WTC11 (cell line): ENCODE results near the gene PSD. TPM values are rescaled to one million over a fixed set of nuclear protein-coding genes. Genes with fewer than 3 reads are reported as not detected.

Experiments used
- ATF1 ChIP-seq: sonication (generic); formaldehyde crosslinking; IDR thresholded peaks from 2 replicates; pipeline ENCODE4 v1.8.1; 2023; ENCODE audit warnings: mild to moderate bottlenecking, moderate library complexity, missing genetic modification reagents
- CBFB ChIP-seq: sonication (generic); formaldehyde crosslinking; IDR thresholded peaks from 2 replicates; pipeline ENCODE4 v1.8.1; 2022; ENCODE audit warnings: mild to moderate bottlenecking, low read depth, missing genetic modification reagents
- CTCF ChIP-seq: fragments of 200-600 bp; IDR thresholded peaks from 2 replicates; pipeline ENCODE4 v1.8.0; 2022; ENCODE audit warnings: antibody characterized with exemption
- ESRRA ChIP-seq: sonication (generic); formaldehyde crosslinking; IDR thresholded peaks from 2 replicates; pipeline ENCODE4 v1.8.1; 2022; ENCODE audit warnings: mild to moderate bottlenecking, missing genetic modification reagents, borderline replicate concordance
- FOXK1 ChIP-seq: sonication (generic); formaldehyde crosslinking; IDR thresholded peaks from 2 replicates; pipeline ENCODE4 v1.8.0; 2022; ENCODE audit warnings: mild to moderate bottlenecking, moderate library complexity, missing genetic modification reagents
- FOXP1 ChIP-seq: sonication (generic); formaldehyde crosslinking; IDR thresholded peaks from 2 replicates; pipeline ENCODE4 v1.8.0; 2022; ENCODE audit warnings: missing genetic modification reagents, mild to moderate bottlenecking, moderate library complexity, borderline replicate concordance
- IRF2 ChIP-seq: sonication (generic); formaldehyde crosslinking; IDR thresholded peaks from 2 replicates; pipeline ENCODE4 v1.8.0; 2022; ENCODE audit warnings: low read depth, missing genetic modification reagents, borderline replicate concordance
- NFE2L1 ChIP-seq: sonication (generic); formaldehyde crosslinking; IDR thresholded peaks from 2 replicates; pipeline ENCODE4 v1.8.1; 2023; ENCODE audit warnings: missing genetic modification reagents
- PRDM15 ChIP-seq: sonication (generic); formaldehyde crosslinking; IDR thresholded peaks from 2 replicates; pipeline ENCODE4 v1.8.0; 2022; ENCODE audit warnings: missing genetic modification reagents
- PREB ChIP-seq: sonication (generic); formaldehyde crosslinking; IDR thresholded peaks from 2 replicates; pipeline ENCODE4 v1.8.1; 2022; ENCODE audit warnings: mild to moderate bottlenecking, missing genetic modification reagents, moderate library complexity, borderline replicate concordance
- RORB ChIP-seq: fragments of 250-450 bp; sonication (Bioruptor Pico); IDR thresholded peaks from 2 replicates; pipeline ENCODE4 v1.9.0; 2021; ENCODE audit warnings: mild to moderate bottlenecking
- SOX15 ChIP-seq: fragments of 250-450 bp; sonication (Bioruptor Pico); IDR thresholded peaks from 2 replicates; pipeline ENCODE4 v1.9.0; 2021; ENCODE audit warnings: mild to moderate bottlenecking
- TCF7 ChIP-seq: sonication (generic); formaldehyde crosslinking; IDR thresholded peaks from 2 replicates; pipeline ENCODE4 v1.8.0; 2022; ENCODE audit warnings: mild to moderate bottlenecking, low read depth, missing genetic modification reagents, moderate library complexity
- TEAD1 ChIP-seq: sonication (generic); formaldehyde crosslinking; IDR thresholded peaks from 2 replicates; pipeline ENCODE4 v1.8.0; 2022; ENCODE audit warnings: mild to moderate bottlenecking, missing genetic modification reagents
- ZNF138 ChIP-seq: sonication (generic); formaldehyde crosslinking; conservative IDR thresholded peaks from 2 replicates; pipeline ENCODE4 v1.8.1; 2022; ENCODE audit warnings: mild to moderate bottlenecking, moderate library complexity, missing genetic modification reagents
- ZNF317 ChIP-seq: sonication (generic); formaldehyde crosslinking; IDR thresholded peaks from 2 replicates; pipeline ENCODE4 v1.8.1; 2023; ENCODE audit warnings: low read depth, mild to moderate bottlenecking, moderate library complexity, missing genetic modification reagents, borderline replicate concordance
- ZNF396 ChIP-seq: fragments of 250-450 bp; sonication (Bioruptor Pico); IDR thresholded peaks from 2 replicates; pipeline ENCODE4 v1.8.0; 2021; ENCODE audit warnings: mild to moderate bottlenecking, moderate library complexity, borderline replicate concordance
- ZSCAN18 ChIP-seq: fragments of 250-450 bp; sonication (Bioruptor Pico); IDR thresholded peaks from 2 replicates; pipeline ENCODE4 v2.1.2; 2022; ENCODE audit warnings: mild to moderate bottlenecking, moderate library complexity
- total RNA-seq: library from RNA; stranded (reverse); gene quantifications from 3 replicates; pipeline ENCODE4 v1.2.3, GENCODE V29; 2021
- TF ChIP-seq, protein P1 (sequence below): sonication (generic); formaldehyde crosslinking; IDR thresholded peaks from 2 replicates; pipeline ENCODE4 v1.8.1; 2022; ENCODE audit warnings: low read depth, missing genetic modification reagents, borderline replicate concordance
- TF ChIP-seq, protein P2 (sequence below): sonication (generic); formaldehyde crosslinking; IDR thresholded peaks from 2 replicates; pipeline ENCODE4 v1.8.1; 2023; ENCODE audit warnings: mild to moderate bottlenecking, missing genetic modification reagents, moderate library complexity

PSD gene
- total RNA-seq, 1 experiment from 2014 or later = 12.5 TPM

- TF ChIP-seq IRF2 (CRISPR knock-in tag) (no peak), ATF1 (CRISPR knock-in tag) (no peak), TEAD1 (CRISPR knock-in tag) (peak; percentile 58; the same call in 1 of the 2 replicates), ZNF317 (CRISPR knock-in tag) (no peak), SOX15 (CRISPR knock-in tag) (no peak), NFE2L1 (no peak), FOXK1 (CRISPR knock-in tag) (no peak; the same call in 1 of the 2 replicates), FOXP1 (no peak), PRDM15 (CRISPR knock-in tag) (no peak), CTCF (no peak), PREB (CRISPR knock-in tag) (no peak), CBFB (CRISPR knock-in tag) (peak; percentile 73; the same call in 1 of the 2 replicates), RORB (CRISPR knock-in tag) (no peak), ESRRA (CRISPR knock-in tag) (no peak), ZNF138 (peak; percentile 74; the same call in 1 of the 2 replicates), ZSCAN18 (CRISPR knock-in tag) (no peak), ZNF396 (CRISPR knock-in tag) (no peak), TCF7 (CRISPR knock-in tag) (no peak)
- TF ChIP-seq, protein P1, sequence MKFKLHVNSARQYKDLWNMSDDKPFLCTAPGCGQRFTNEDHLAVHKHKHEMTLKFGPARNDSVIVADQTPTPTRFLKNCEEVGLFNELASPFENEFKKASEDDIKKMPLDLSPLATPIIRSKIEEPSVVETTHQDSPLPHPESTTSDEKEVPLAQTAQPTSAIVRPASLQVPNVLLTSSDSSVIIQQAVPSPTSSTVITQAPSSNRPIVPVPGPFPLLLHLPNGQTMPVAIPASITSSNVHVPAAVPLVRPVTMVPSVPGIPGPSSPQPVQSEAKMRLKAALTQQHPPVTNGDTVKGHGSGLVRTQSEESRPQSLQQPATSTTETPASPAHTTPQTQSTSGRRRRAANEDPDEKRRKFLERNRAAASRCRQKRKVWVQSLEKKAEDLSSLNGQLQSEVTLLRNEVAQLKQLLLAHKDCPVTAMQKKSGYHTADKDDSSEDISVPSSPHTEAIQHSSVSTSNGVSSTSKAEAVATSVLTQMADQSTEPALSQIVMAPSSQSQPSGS (CRISPR knock-in tag) = no peak
- TF ChIP-seq, protein P2, sequence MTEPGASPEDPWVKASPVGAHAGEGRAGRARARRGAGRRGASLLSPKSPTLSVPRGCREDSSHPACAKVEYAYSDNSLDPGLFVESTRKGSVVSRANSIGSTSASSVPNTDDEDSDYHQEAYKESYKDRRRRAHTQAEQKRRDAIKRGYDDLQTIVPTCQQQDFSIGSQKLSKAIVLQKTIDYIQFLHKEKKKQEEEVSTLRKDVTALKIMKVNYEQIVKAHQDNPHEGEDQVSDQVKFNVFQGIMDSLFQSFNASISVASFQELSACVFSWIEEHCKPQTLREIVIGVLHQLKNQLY = no peak
These were observed 2.3 kb upstream of the PSD start, which contains the start of gene FBXL15 (continued) for GRCh38 chr10:102420714-102421506.
